Left lung (tissue), 10 donors: ENCODE results near the gene SIL1. TPM values are rescaled to one million over a fixed set of nuclear protein-coding genes. Genes with fewer than 3 reads are reported as not detected.
A peak's percentile ranks its signal among the peaks of the same experiment; 100 is the strongest.
"Not testable (repeated sequence)": the region's sequence is repeated elsewhere in the genome, so short reads cannot be mapped to it uniquely, and the experiment has no call there.

Experiments used
- ATAC-seq: fragments of 200-7000 bp; cut with Tn5 transposase; one replicate; pipeline ENCODE4 v1.9.1; 2020; ENCODE audit warnings: moderate library complexity
- DNase-seq, 4 donors: peaks; one replicate each; pipeline ENCODE4 v3.0.0-alpha.2; 2013 to 2020
- H3K27ac ChIP-seq, 2 donors: fragments of 200-600 bp; sonication (generic) in 1 of 2; one replicate each; pipeline versions ENCODE4 v1.5.0 to v1.8.0; 2020 to 2021
- H3K27me3 ChIP-seq, 2 donors: fragments of 200-600 bp; sonication (generic) in 1 of 2; one replicate each; pipeline versions ENCODE4 v1.5.0 to v1.8.0; 2020 to 2021
- H3K36me3 ChIP-seq, 2 donors: fragments of 200-600 bp; sonication (generic) in 1 of 2; one replicate each; pipeline versions ENCODE4 v1.5.0 to v1.8.0; 2020 to 2021
- H3K4me1 ChIP-seq, 2 donors: fragments of 200-600 bp; one replicate each; pipeline ENCODE4 v1.8.0; 2021
- H3K4me3 ChIP-seq, 2 donors: fragments of 200-600 bp; sonication (generic) in 1 of 2; one replicate each; pipeline versions ENCODE4 v1.5.0 to v1.8.0; 2020 to 2021; ENCODE audit warnings: mild to moderate bottlenecking in 1 of 2
- H3K9me3 ChIP-seq, 2 donors: fragments of 200-600 bp; sonication (generic) in 1 of 2; one replicate each; pipeline versions ENCODE4 v1.5.0 to v1.8.0; 2020 to 2021
- CTCF ChIP-seq, 2 donors: fragments of 200-600 bp; sonication (generic) in 1 of 2; IDR thresholded peaks; one replicate each; pipeline versions ENCODE4 v1.5.0 to v1.8.0; 2021; ENCODE audit warnings: antibody characterized with exemption in 2 of 2
- intact Hi-C, 2 donors: fragments of 100-400 bp; cut with DNase I; formaldehyde crosslinking; loops; one replicate each; pipeline versions ENCODE4 v1.11.2 to v1.14.2; 2022
- polyA plus RNA-seq, 6 donors: library from polyadenylated mRNA; unstranded; fragments of 120-200 nt; gene quantifications; one replicate each; pipeline ENCODE4 v1.2.1, GENCODE V29; 2013; ENCODE audit not compliant: insufficient read length in 6 of 6
- total RNA-seq, 2 donors: library from RNA; stranded (reverse); fragmentation: NEBNext Ultra II Directional; extraction: Animal tissue kit (Norgen Biotek cat#: 25700); gene quantifications; one replicate each; pipeline ENCODE4 v1.2.1, GENCODE V29; 2021
- donor health status: DM: no; HTN: yes; CAD: no.
- donor health status: DM: no; HTN: no; CAD: no.

SIL1 gene
- total and polyA plus RNA-seq, 8 donors, result 28.8 to 71.7 (median 37.3) TPM

- H3K27ac ChIP-seq, result no peak overlapping the region
- intact Hi-C loops, result no loop called here
- no peak for DNase-seq
- H3K4me3 ChIP-seq, result no peak overlapping the region
- no peaks in the 10 kb centered on the region for H3K27me3 ChIP-seq
- no peak for ATAC-seq
- no peaks in the 10 kb centered on the region for H3K9me3 ChIP-seq
- peaks cover 9 to 35% of the 10 kb centered on the region in 2 donors for H3K4me1 ChIP-seq
- no peaks in the 10 kb centered on the region for H3K36me3 ChIP-seq
- no peak for TF ChIP-seq CTCF (IDR thresholded peaks at IDR 0.05)
Observed at GRCh38 chr5:139193928-139194327, 4.2 kb downstream of the SIL1 start.

GRCh38 chr5:139192906-139193305 is 5.3 kb downstream of the SIL1 start:
- ATAC-seq, H3K27me3 ChIP-seq, H3K4me3 ChIP-seq, H3K36me3 ChIP-seq, DNase-seq, H3K27ac ChIP-seq, H3K9me3 ChIP-seq, intact Hi-C loops: not testable (repeated sequence)
- H3K4me1 ChIP-seq, result peaks cover 6 to 30% of the 10 kb centered on the region in 2 donors

GRCh38 chr5:139191954-139192353 is 6.2 kb downstream of the SIL1 start:
- H3K36me3 ChIP-seq, intact Hi-C loops, ATAC-seq, H3K4me3 ChIP-seq, DNase-seq, H3K27ac ChIP-seq, H3K9me3 ChIP-seq, H3K27me3 ChIP-seq: not testable (repeated sequence)
- peaks cover 6 to 23% of the 10 kb centered on the region in 2 donors for H3K4me1 ChIP-seq

GRCh38 chr5:139190125-139190524 is 8.0 kb downstream of the SIL1 start:
- peaks cover 0 to 12% of the 10 kb centered on the region in 2 donors for H3K4me1 ChIP-seq
- intact Hi-C loops, result no loop called here

GRCh38 chr5:139188558-139189270 is 9.5 kb downstream of the SIL1 start:
- no peak for TF ChIP-seq CTCF (IDR thresholded peaks at IDR 0.05)
- H3K36me3 ChIP-seq, result no peaks in the 10 kb centered on the region
- DNase-seq (no peak), ATAC-seq (no peak)
- no peaks in the 10 kb centered on the region for H3K27me3 ChIP-seq
- H3K9me3 ChIP-seq, result no peaks in the 10 kb centered on the region
- intact Hi-C loops, result no loop called here
- H3K4me1 ChIP-seq, result peaks cover 0 to 12% of the 10 kb centered on the region in 2 donors
- H3K27ac ChIP-seq, result no peak overlapping the region
- no peak overlapping the region for H3K4me3 ChIP-seq

More at GRCh38 chr5:139190125-139190524, 8.0 kb downstream of the SIL1 start:
- Histone ChIP-seq H3K9me3 (no peaks in the 10 kb centered on the region), H3K27me3 (no peaks in the 10 kb centered on the region), H3K27ac (peak overlapping the region in 1 of 2 donors; percentile 18), H3K4me3 (no peak overlapping the region), H3K36me3 (no peaks in the 10 kb centered on the region)
- no peak for TF ChIP-seq CTCF (IDR thresholded peaks at IDR 0.05)
- ATAC-seq, result peak; percentile 55
- DNase-seq, result no peak

- no peak overlapping the region for H3K4me3 ChIP-seq
- TF ChIP-seq CTCF (IDR thresholded peaks at IDR 0.05), result no peak
- intact Hi-C loops, result no loop called here
- no peaks in the 10 kb centered on the region for H3K36me3 ChIP-seq
- H3K4me1 ChIP-seq, result peaks cover 2 to 24% of the 10 kb centered on the region in 2 donors
- H3K27me3 ChIP-seq, result no peaks in the 10 kb centered on the region
- ATAC-seq (no peak), DNase-seq (no peak)
- H3K27ac ChIP-seq, result no peak overlapping the region
- H3K9me3 ChIP-seq, result no peaks in the 10 kb centered on the region
Observed at GRCh38 chr5:139186752-139187326, 11.3 kb downstream of the SIL1 start.
